Thoracic aorta (tissue), 2 donors: ENCODE measurements around the gene AOPEP. TPM values are rescaled to one million over a fixed set of nuclear protein-coding genes. Genes with fewer than 3 reads are reported as not detected.
A peak's percentile ranks its signal among the peaks of the same experiment; 100 is the strongest.

Experiments
- ATAC-seq: fragments of 150-250 bp; one replicate; pipeline ENCODE4 v1.8.0; 2017; ENCODE audit warnings: low read depth; ENCODE audit not compliant: insufficient number of reproducible peaks, low FRiP score
- DNase-seq: peaks from one replicate; pipeline ENCODE4 v3.0.0-alpha.2; 2020; ENCODE audit warnings: low spot score
- H3K27ac ChIP-seq, 2 donors: fragments of 200-600 bp; sonication (generic); 1 replicate in 1 of 2; 2 replicates in 1 of 2; pipeline ENCODE4 v1.5.1; 2016; ENCODE audit warnings: mild to moderate bottlenecking in 2 of 2, moderate library complexity in 2 of 2
- H3K27me3 ChIP-seq: fragments of 200-600 bp; sonication (generic); replicated peaks from 2 replicates; pipeline ENCODE4 v1.6.0; 2016; ENCODE audit warnings: mild to moderate bottlenecking; ENCODE audit not compliant: insufficient read depth
- H3K36me3 ChIP-seq: fragments of 200-600 bp; sonication (generic); one replicate; pipeline ENCODE4 v1.5.1; 2016
- H3K4me1 ChIP-seq, 2 donors: fragments of 200-600 bp; sonication (generic); 1 replicate in 1 of 2; 2 replicates in 1 of 2; pipeline versions ENCODE4 v1.5.1 to v1.6.0; 2016; ENCODE audit warnings: low read depth in 2 of 2, mild to moderate bottlenecking in 1 of 2; ENCODE audit not compliant: control insufficient read depth in 1 of 2
- H3K4me3 ChIP-seq: fragments of 200-600 bp; sonication (generic); 2 replicates; pipeline ENCODE4 v1.5.1; 2016; ENCODE audit warnings: mild to moderate bottlenecking
- H3K9me3 ChIP-seq: fragments of 200-600 bp; sonication (generic); 2 replicates; pipeline ENCODE4 v1.5.1; 2016
- CTCF ChIP-seq: fragments of 200-600 bp; sonication (generic); IDR thresholded peaks from one replicate; pipeline ENCODE4 v1.5.1; 2019; ENCODE audit warnings: antibody characterized with exemption
- total RNA-seq, 2 donors: library from RNA; depleted of rRNA; stranded (reverse); fragments of >200 nt; gene quantifications; one replicate each; pipeline versions ENCODE4 v1.1.0 to v1.2.3, GENCODE V29; 2016

The AOPEP gene
- total RNA-seq, 2 donors from 2014 or later, result 494 to 668 TPM

DNA sequence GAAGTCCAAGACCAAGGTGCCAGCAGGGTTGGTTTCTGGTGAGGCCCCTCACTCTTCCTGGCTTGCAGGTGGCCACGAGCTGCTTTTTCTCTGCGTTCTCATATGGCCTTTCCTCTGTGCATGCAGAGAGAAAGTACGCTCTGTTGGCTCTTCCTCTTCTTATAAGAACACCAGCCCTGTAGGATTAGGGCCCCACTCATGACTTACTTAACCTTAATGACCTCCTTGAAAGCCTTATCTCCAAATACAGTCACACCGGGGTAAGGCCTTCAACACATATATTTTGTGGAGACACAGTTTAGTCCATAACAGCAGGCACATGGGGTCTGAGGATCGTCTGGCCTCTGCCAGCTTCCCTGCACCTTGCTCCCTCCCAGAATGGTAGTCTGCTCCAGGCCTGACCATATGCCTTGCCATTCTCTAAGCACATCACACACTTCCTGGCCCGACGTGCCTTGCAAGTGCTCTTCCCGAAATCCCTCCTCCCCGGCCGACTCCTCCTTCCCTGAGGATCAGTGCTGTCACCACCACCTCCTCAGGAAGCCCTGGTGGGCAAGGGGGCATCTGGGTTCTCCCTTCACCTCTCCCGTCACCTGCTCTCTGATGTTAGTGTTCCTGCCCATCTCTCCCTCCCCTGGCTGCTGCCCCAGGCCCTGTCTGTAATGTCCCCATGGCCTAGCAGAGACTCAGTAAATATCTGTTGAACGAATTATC, 200.7 kb downstream of the AOPEP start:
- peaks cover 23 to 59% of the 10 kb centered on the region in 2 donors for H3K4me1 ChIP-seq
- H3K27me3 ChIP-seq, result no peaks in the 10 kb centered on the region
- DNase-seq (no peak), ATAC-seq (no peak)
- H3K9me3 ChIP-seq, result no peaks in the 10 kb centered on the region
- H3K4me3 ChIP-seq, result no peak overlapping the region
- TF ChIP-seq CTCF, result no peak
- H3K36me3 ChIP-seq, result no peaks in the 10 kb centered on the region
- H3K27ac ChIP-seq, result peak overlapping the region in 1 of 2 donors; percentile 59

DNA sequence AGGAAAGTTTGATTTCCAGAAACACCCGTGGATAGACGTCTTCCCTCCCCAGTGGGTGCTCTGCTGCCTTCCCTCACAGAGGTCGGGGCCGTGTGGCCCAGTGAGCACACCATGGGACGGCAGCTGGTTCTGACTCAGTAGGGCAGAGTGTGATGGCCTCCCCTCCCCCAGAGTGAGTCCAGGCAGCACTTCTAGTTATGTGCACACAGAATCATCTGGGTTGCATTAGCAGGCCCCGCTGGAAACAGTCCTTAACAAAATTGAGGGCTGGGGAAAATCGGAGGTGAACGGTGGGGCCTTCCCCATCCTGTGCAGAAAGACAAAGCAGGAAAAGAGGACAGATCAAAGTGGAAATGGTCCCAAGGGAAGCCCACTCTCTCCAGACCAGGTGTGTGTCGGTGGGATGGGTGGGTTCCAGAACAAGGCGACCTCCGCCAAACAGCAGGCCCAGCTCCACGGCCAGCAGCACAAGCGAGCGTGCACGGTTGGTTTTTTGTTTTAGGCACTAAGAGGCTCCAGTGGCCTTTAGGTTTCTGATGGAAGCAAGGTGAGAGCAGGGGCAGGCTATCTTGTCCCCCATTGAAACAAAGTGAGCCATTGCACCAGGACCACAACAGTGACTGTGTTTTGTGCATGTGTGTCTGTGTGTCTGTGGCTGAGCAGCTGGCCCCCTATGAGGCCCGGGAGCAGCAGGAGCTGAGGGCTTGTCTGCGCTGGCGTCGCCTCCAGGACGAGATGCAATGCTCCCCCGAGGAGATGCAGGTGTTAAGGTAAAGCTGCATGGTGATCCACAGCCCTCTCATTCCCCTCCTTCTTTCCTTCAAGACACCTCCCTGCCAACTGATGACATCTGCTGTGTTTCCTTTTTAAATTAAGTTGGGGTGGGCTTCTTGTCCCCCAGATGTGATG, 201.5 kb downstream of the AOPEP start:
- Histone ChIP-seq H3K27me3 (no peaks in the 10 kb centered on the region), H3K4me1 (peaks cover 24 to 60% of the 10 kb centered on the region in 2 donors), H3K27ac (peak overlapping the region in 1 of 2 donors; percentile 59), H3K4me3 (no peak overlapping the region), H3K36me3 (no peaks in the 10 kb centered on the region), H3K9me3 (no peaks in the 10 kb centered on the region)
- TF ChIP-seq CTCF, result no peak
- DNase-seq (no peak), ATAC-seq (no peak)

DNA sequence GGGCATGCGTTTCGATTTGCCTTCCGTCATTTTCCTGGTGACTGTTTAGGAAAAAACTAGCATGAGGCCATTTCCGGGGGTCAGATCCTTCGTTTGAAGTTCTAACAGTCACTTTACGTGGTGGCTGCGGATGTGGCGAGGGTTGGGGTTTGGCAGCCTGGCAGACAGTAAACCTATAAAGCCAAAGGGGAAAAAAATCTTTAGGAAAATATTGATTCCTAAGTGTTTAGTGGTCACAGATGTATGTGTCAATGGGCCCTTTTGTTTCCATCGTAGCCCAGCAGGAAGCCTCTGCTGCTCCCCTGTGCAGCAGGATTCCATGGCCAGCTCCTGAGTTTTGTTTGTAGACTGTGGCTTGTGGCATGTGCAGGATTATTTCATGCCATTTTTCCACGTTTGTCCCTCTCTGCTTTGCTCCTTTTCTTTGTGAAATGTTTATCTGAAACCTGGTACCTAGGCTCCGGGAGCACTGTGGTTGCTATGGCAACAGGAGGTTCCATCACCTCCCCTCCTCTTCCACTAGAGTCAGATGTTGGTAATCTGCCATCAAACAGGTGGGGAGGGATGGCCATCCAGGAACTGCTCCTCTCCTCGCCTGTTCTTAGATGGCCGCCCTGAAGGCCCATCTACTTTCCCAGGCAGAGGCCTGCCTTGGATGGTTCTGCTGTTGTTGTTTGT, 202.3 kb downstream of the AOPEP start:
- TF ChIP-seq CTCF, result no peak
- Histone ChIP-seq H3K27me3 (no peaks in the 10 kb centered on the region), H3K4me3 (no peak overlapping the region), H3K4me1 (peaks cover 20 to 58% of the 10 kb centered on the region in 2 donors), H3K27ac (no peak overlapping the region), H3K36me3 (no peaks in the 10 kb centered on the region), H3K9me3 (no peaks in the 10 kb centered on the region)
- ATAC-seq (no peak), DNase-seq (no peak)

- H3K9me3 ChIP-seq, result no peaks in the 10 kb centered on the region
- no peak for DNase-seq
- no peaks in the 10 kb centered on the region for H3K27me3 ChIP-seq
- no peak for TF ChIP-seq CTCF
- H3K4me3 ChIP-seq, result no peak overlapping the region
- peaks cover 20 to 54% of the 10 kb centered on the region in 2 donors for H3K4me1 ChIP-seq
- no peak for ATAC-seq
- H3K27ac ChIP-seq, result no peak overlapping the region
- no peaks in the 10 kb centered on the region for H3K36me3 ChIP-seq
Measured at GRCh38 chr9:94929369-94929756, 202.9 kb downstream of the AOPEP start.
